GM12878 (cell line): ENCODE measurements around the gene SAMD15. TPM values are rescaled to one million over a fixed set of nuclear protein-coding genes. Genes with fewer than 3 reads are reported as not detected.

ENCODE experiments used
- ATAC-seq: fragments of 200-7000 bp; cut with Tn5 transposase; 3 replicates; pipeline ENCODE4 v1.9.1; 2020; ENCODE audit warnings: mild to moderate bottlenecking, moderate library complexity
- BruUV-seq: library from RNA; stranded (reverse); fragments of 400-500 nt; replicated peaks from 2 replicates; lab custom pipeline; 2021; lab: Mats Ljungman, UMichigan
- CTCF ChIA-PET: fragments of 300-600 bp; sonication (Branson Sonifier 250); formaldehyde crosslinking; extraction: SDS; loops from one replicate; lab custom pipeline; 2021; ENCODE audit warnings: inconsistent platforms; lab: Yijun Ruan, JAX
- POLR2A ChIA-PET: fragments of 350-600 bp; formaldehyde crosslinking; extraction: SDS; loops from one replicate; lab custom pipeline; 2021; ENCODE audit warnings: inconsistent platforms; lab: Charles Lee
- RAD21 ChIA-PET: fragments of 300-600 bp; sonication (Branson Sonifier 250); formaldehyde crosslinking; loops from one replicate; lab custom pipeline; 2023; ENCODE audit warnings: antibody characterized with exemption; ENCODE audit not compliant: unreplicated experiment; lab: Charles Lee
- SMC1A ChIA-PET: fragments of 300-600 bp; sonication (Branson Sonifier 250); formaldehyde crosslinking; loops from one replicate; lab custom pipeline; 2023; ENCODE audit not compliant: unreplicated experiment, uncharacterized antibody; lab: Charles Lee
- DNase-seq: peaks from one replicate; pipeline ENCODE4 v3.0.0-alpha.2; 2011; ENCODE audit warnings: low read depth, low spot score
- FAIRE-seq: peaks from 3 replicates; lab custom pipeline; 2011; peaks lifted over from hg19 to GRCh38; lab: Jason Lieb, UNC
- H2AFZ ChIP-seq: 2 replicates; pipeline ENCODE4 v1.6.0; 2011; ENCODE audit warnings: low read depth, low read length, control low read depth; ENCODE audit not compliant: control insufficient read depth
- H3K27ac ChIP-seq: 2 replicates; pipeline ENCODE4 v1.5.1; 2011; ENCODE audit warnings: control low read depth; ENCODE audit not compliant: control insufficient read depth, insufficient read depth
- H3K27me3 ChIP-seq, 2 experiments: replicated peaks in 1 of 2; 2 replicates each; pipeline versions ENCODE4 v1.6.0 to v1.6.1; 2011; ENCODE audit warnings: low read length in 1 of 2; ENCODE audit not compliant: control insufficient read depth in 2 of 2, insufficient read depth in 2 of 2
- H3K36me3 ChIP-seq, 2 experiments: 2 replicates each; pipeline ENCODE4 v1.5.1; 2011; ENCODE audit warnings: low read length in 1 of 2; ENCODE audit not compliant: control insufficient read depth in 2 of 2, insufficient read depth in 2 of 2
- H3K4me1 ChIP-seq: 2 replicates; pipeline ENCODE4 v1.6.1; 2011; ENCODE audit warnings: mild to moderate bottlenecking, low read length, moderate library complexity, mixed read lengths; ENCODE audit not compliant: control insufficient read depth, insufficient read depth
- H3K4me2 ChIP-seq: 2 replicates; pipeline ENCODE4 v1.6.0; 2011; ENCODE audit warnings: control low read depth; ENCODE audit not compliant: control insufficient read depth, insufficient read depth
- H3K4me3 ChIP-seq: fragments of 200-600 bp; sonication (generic); 2 replicates; pipeline ENCODE4 v1.5.1; 2016
- H3K79me2 ChIP-seq: 2 replicates; pipeline ENCODE4 v1.6.0; 2011; ENCODE audit warnings: low read length; ENCODE audit not compliant: control insufficient read depth, insufficient read depth
- H3K9ac ChIP-seq: 2 replicates; pipeline ENCODE4 v1.8.0; 2011; ENCODE audit warnings: low read length, control low read depth, mixed read lengths; ENCODE audit not compliant: control insufficient read depth, insufficient read depth
- H3K9me3 ChIP-seq: replicated peaks from 3 replicates; pipeline ENCODE4 v1.5.1; 2011; ENCODE audit warnings: mild to moderate bottlenecking, low read length; ENCODE audit not compliant: control insufficient read depth, insufficient read depth
- H4K20me1 ChIP-seq: 2 replicates; pipeline ENCODE4 v1.6.0; 2011; ENCODE audit not compliant: control insufficient read depth, insufficient read depth
- BCL3 ChIP-seq: IDR thresholded peaks from 2 replicates; pipeline ENCODE4 v1.6.1; 2011; ENCODE audit warnings: borderline replicate concordance, low read depth, mild to moderate bottlenecking, moderate library complexity, low read length; ENCODE audit not compliant: insufficient read depth, poor library complexity, severe bottlenecking
- BHLHE40 ChIP-seq, 2 experiments: fragments of 450-650 bp in 1 of 2; IDR thresholded peaks; 2 replicates each; pipeline ENCODE4 v1.6.1; 2011 to 2017; ENCODE audit warnings: low read depth in 2 of 2, borderline replicate concordance in 1 of 2, improper control_type of control experiment in 1 of 2, low read length in 1 of 2, mild to moderate bottlenecking in 1 of 2
- CBX3 ChIP-seq: fragments of 200-600 bp; sonication (generic); IDR thresholded peaks from 2 replicates; pipeline ENCODE4 v1.6.1; 2016; ENCODE audit warnings: low read depth, borderline replicate concordance
- CBX5 ChIP-seq: sonication (generic); IDR thresholded peaks from 2 replicates; pipeline ENCODE4 v1.6.1; 2016; ENCODE audit warnings: low read depth, moderate library complexity, mild to moderate bottlenecking, inconsistent platforms
- EED ChIP-seq: sonication (generic); IDR thresholded peaks from 2 replicates; pipeline ENCODE4 v1.6.1; 2016; ENCODE audit warnings: antibody characterized with exemption, low read depth
- EGR1 ChIP-seq, 2 experiments: IDR thresholded peaks; 1 replicate in 1 of 2; 2 replicates in 1 of 2; pipeline ENCODE4 v1.6.1; 2011 to 2012; ENCODE audit warnings: low read depth in 2 of 2, low read length in 2 of 2, borderline replicate concordance in 1 of 2, mild to moderate bottlenecking in 1 of 2, moderate library complexity in 1 of 2
- ETV6 ChIP-seq, 2 experiments: fragments of 450-650 bp in 1 of 2; IDR thresholded peaks in 1 of 2; conservative IDR thresholded peaks in 1 of 2; 2 replicates each; pipeline ENCODE4 v1.6.1; 2014; ENCODE audit warnings: antibody characterized with exemption in 1 of 2, borderline replicate concordance in 1 of 2, low read depth in 1 of 2, mild to moderate bottlenecking in 1 of 2, moderate library complexity in 1 of 2
- FOXK2 ChIP-seq: fragments of 450-650 bp; IDR thresholded peaks from 2 replicates; pipeline ENCODE4 v1.6.1; 2017; ENCODE audit warnings: mild to moderate bottlenecking, moderate library complexity
- HDAC2 ChIP-seq: fragments of 200-600 bp; sonication (generic); IDR thresholded peaks from 2 replicates; pipeline ENCODE4 v1.6.1; 2017
- HDAC6 ChIP-seq: fragments of 200-600 bp; sonication (generic); IDR thresholded peaks from one replicate; pipeline ENCODE4 v1.8.0; 2017; ENCODE audit warnings: antibody characterized with exemption; ENCODE audit not compliant: unreplicated experiment
- JUNB ChIP-seq: IDR thresholded peaks from 2 replicates; pipeline ENCODE4 v1.6.1; 2016; ENCODE audit warnings: antibody characterized with exemption, mild to moderate bottlenecking
- PRDM15 ChIP-seq: fragments of 450-650 bp; formaldehyde crosslinking; IDR thresholded peaks from 2 replicates; pipeline ENCODE4 v1.4.0; 2020; ENCODE audit warnings: mild to moderate bottlenecking, moderate library complexity
- RB1 ChIP-seq: fragments of 450-650 bp; formaldehyde crosslinking; IDR thresholded peaks from 2 replicates; pipeline ENCODE4 v1.6.1; 2017; ENCODE audit warnings: mild to moderate bottlenecking, borderline replicate concordance
- SIN3A ChIP-seq: IDR thresholded peaks from 2 replicates; pipeline ENCODE4 v1.6.1; 2012; ENCODE audit warnings: low read depth, low read length, improper control_type of control experiment
- TCF7 ChIP-seq: IDR thresholded peaks from 2 replicates; pipeline ENCODE4 v1.6.1; 2014; ENCODE audit warnings: antibody characterized with exemption, borderline replicate concordance
- USF2 ChIP-seq: IDR thresholded peaks from 2 replicates; pipeline ENCODE4 v1.6.1; 2011; ENCODE audit warnings: low read depth, low read length, improper control_type of control experiment, borderline replicate concordance
- WGBS: methylation state at CpG from one replicate; pipeline ENCODE4 v1.1.6; 2016; ENCODE audit warnings: low lambda C conversion rate; ENCODE audit not compliant: insufficient replicate concordance, insufficient coverage; ENCODE audit errors: missing lambda C conversion rate; 5-methylcytosine and 5-hydroxymethylcytosine counted together
- in situ Hi-C: fragments of 300-500 bp; cut with MboI; formaldehyde crosslinking; loops from 9 replicates; pipeline ENCODE4 v1.14.3; 2018; ENCODE audit warnings: mixed read lengths
- intact Hi-C: fragments of 100-400 bp; cut with micrococcal nuclease; formaldehyde crosslinking; loops from one replicate; pipeline ENCODE4 v1.14.2; 2022; ENCODE audit not compliant: unreplicated experiment
- polyA plus RNA-seq, 11 experiments: library from polyadenylated mRNA; depleted of rRNA in 4 of 11; unstranded in 6 of 11; stranded (reverse) in 5 of 11; fragments of >200 nt; fragmentation: Nextera tagmentation in 4 of 11; fragmentation: Illumina TruSeq in 1 of 11; extraction: Ambion mirVana in 4 of 11; extraction: Trizol in 1 of 11; gene quantifications; 1 replicate in 1 of 11; 2 replicates in 10 of 11; pipeline versions ENCODE4 v1.2.1 to v1.2.3, GENCODE V29; 2011 to 2016; ENCODE audit warnings: inconsistent platforms in 2 of 11, missing spikeins in 2 of 11, low read depth in 1 of 11
- total RNA-seq, 4 experiments: library from RNA; depleted of rRNA in 3 of 4; stranded (reverse); fragments of >200 nt in 3 of 4; fragmentation: Illumina TruSeq in 1 of 4; extraction: Trizol in 1 of 4; gene quantifications; 2 replicates each; pipeline versions ENCODE4 v1.2.1 to v1.2.3, GENCODE V29; 2013 to 2021

Gene SAMD15
- total and polyA plus RNA-seq, 10 of the 15 experiments (the other 5 are each of a cell fraction or from before 2014, with no cell fraction given), result 0.33 to 2.0 (median 0.97) TPM

GRCh38 chr14:77343662-77344061, 33.5 kb upstream of the SAMD15 start:
- FAIRE-seq (no peak), DNase-seq (no peak), ATAC-seq (no peak)
- H3K27ac ChIP-seq, result no peak overlapping the region
- in situ Hi-C loops (no loop called here), intact Hi-C loops (no loop called here)
- ChIA-PET SMC1A (no interaction called here), RAD21 (no interaction called here), POLR2A (no interaction called here), CTCF (no interaction called here)
- H3K27me3 ChIP-seq, result no peaks in the 10 kb centered on the region
- H3K36me3 ChIP-seq, result peaks cover 15 to 16% of the 10 kb centered on the region in 2 experiments
- H3K4me2 ChIP-seq, result no peak overlapping the region
- H3K4me1 ChIP-seq, result no peaks in the 10 kb centered on the region
- BruUV-seq, result no TSS peak
- H3K79me2 ChIP-seq, result no peaks in the 10 kb centered on the region
- no peaks in the 10 kb centered on the region for H4K20me1 ChIP-seq
- no peak for TF ChIP-seq BCL3
- no peak for TF ChIP-seq SIN3A
- TF ChIP-seq RB1, result no peak
- no peak for TF ChIP-seq CBX3
- no peak for TF ChIP-seq PRDM15
- no peak for TF ChIP-seq HDAC6
- no peak for TF ChIP-seq FOXK2
- no peak for TF ChIP-seq BHLHE40 (IDR thresholded peaks at IDR 0.05; ENCODE audit: borderline replicate concordance in 1 of 2, low read depth in 2 of 2, low read length in 1 of 2)
- no peak for TF ChIP-seq HDAC2
- TF ChIP-seq TCF7, result no peak
- no peak for TF ChIP-seq ETV6 (conservative IDR thresholded peaks at IDR 0.05 in 1 of 2, IDR thresholded peaks at IDR 0.05 in 1 of 2; ENCODE audit: borderline replicate concordance in 1 of 2, low read depth in 1 of 2)
- no peak for TF ChIP-seq JUNB
- TF ChIP-seq EGR1 (IDR thresholded peaks at IDR 0.05; ENCODE audit: borderline replicate concordance in 1 of 2, low read depth in 2 of 2, low read length in 2 of 2), result no peak
- TF ChIP-seq CBX5, result no peak
- TF ChIP-seq USF2, result no peak
- TF ChIP-seq EED, result no peak
- H2AFZ ChIP-seq, result no peak overlapping the region
- H3K4me3 ChIP-seq, result no peak overlapping the region
- no peaks in the 10 kb centered on the region for H3K9me3 ChIP-seq
- no peak overlapping the region for H3K9ac ChIP-seq
- WGBS, result 77% methylated on average over 2 of the region's 2 CpGs
